GM15510 (cell line): ENCODE measurements around the gene C20orf202.

Source experiments
- POLR2A ChIP-seq: IDR thresholded peaks from 3 replicates; pipeline ENCODE4 v1.6.1; 2011; ENCODE audit warnings: borderline replicate concordance; ENCODE audit not compliant: insufficient read length; ENCODE audit errors: extremely low read depth

The C20orf202 gene

DNA sequence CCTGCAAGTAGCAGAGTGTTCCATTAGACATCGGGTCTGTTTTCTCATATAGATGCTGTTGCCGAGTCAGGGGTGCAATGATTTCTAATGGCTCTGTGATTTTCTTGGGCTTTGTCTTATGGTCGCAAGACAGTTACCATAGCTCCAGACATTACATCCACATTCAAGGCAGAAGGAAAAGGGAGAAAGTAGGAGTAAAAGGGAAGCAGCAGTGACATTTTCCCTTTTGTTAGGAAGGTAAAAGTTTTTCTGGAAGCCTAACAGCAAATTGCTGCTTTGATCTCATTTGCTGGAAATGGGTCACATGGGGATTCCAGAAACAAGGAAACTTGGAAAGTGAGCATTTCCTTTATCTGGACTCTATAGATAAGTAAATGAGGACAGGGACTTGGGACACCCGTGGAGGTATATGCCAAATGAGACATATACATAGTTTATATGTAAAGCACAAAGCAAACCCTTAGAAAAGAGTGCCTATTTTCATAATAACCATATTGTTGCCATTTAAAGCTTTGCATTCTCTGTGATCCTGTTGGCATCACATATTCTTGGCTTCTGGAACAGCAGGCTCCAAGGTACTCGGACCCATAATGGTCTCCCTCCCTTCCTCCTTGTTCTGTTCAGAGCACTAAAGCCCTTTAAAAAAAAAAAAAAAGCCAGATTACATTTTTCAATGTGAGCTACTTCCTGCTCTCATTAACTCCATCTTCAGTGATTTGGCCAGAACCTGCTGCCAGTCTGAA is at the start of gene C20orf202:
Gene C20orf202, plus strand, starts transcription at position 693 of the 743 bp plus-strand sequence. CDS start 132 bp downstream, outside the sequence.
- TF ChIP-seq POLR2A = no peak

DNA sequence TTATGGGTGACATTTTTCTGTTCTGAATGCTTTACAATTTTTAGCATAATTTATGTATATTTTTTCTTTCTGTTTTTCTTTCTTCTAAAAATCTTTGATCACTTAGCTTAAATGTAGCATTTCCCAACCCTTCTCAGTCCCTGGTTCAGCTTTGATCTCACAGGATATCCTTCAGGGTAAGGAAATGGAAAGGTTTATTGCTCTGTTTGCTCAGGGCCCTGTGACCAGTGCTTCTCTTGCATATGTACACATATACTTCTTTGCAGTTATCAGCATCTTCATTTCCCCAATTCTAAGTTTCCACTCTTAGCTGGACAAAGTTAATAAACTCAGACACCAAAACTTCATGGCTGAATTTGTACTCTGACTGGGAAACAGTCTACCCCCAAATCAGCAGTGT is 49.0 kb upstream of the C20orf202 start:
- no peak for TF ChIP-seq POLR2A

DNA sequence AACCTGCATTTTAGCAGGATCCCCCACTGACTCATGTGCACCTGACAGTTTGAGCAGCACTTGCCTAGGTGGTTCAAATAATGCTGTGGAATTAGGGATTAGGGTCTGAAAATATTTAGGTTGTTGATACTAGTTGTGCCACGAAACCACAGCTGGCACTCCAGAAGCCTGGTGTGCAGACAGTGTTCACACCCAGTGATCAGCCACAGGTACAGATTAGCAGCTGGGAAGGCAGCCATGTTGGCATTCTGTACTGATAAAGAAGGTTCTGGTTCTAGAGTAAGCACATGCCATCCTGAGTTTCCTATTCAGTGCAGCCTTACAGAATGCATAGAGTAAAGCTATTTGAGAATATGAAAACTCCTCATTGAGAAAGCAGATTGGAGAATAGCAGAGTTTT is 48.6 kb upstream of the C20orf202 start:
- TF ChIP-seq POLR2A = no peak

DNA sequence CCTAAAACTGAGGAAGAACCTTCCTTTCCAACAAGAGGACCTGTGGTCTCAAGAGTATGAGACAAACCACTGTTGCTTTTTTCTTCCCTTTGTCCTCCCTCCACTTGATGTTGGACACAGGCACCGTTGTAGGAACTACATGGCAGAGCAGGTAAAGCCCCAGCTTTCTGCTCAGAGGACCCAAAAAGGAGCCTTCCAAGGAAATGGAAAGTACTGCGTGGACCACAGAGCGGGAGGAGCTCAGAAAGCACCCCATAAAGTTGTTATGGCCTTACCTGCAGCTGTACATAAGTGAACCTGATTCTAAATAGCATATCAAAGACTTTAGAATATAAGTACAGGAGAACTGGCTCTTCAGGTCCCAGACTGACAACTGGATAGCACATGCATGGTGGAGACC is 47.9 kb upstream of the C20orf202 start:
- no peak for TF ChIP-seq POLR2A

DNA sequence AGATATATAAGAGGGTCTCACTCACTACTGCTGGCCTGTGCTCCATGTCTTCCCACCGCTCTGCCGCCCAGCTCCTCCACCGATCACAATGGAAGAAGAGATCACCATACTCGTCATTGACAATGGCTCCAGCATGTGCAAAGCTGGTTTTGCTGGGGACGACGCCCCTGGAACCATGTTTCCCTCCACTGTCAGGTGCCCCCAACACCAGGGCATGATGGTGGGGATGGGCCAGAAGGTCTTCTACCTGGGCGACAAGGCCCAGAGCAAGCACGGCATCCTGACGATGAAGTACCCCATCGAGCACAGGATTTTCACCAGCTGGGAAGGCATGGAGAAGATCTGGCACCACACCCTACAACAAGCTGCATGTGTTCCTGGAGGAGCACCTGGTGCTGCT is 42.8 kb upstream of the C20orf202 start:
- no peak for TF ChIP-seq POLR2A

DNA sequence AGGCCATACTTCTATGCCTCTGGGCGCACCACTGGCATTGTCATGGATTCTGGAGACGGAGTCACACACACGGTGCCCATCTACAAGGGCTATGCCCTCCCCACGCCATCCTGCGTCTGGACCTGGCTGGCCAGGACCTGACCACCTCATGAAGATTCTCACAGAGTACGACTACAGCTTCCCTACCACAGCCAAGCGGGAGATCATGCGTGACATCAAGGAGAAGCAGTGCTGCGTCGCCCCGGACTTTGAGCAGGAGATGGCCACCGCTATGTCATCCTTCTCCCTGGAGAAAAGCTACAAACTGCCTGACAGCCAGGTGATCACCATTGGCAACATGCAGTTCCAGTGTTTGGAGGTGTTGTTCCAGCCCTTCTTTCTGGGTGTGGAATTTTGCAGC is 42.3 kb upstream of the C20orf202 start:
- TF ChIP-seq POLR2A = no peak

DNA sequence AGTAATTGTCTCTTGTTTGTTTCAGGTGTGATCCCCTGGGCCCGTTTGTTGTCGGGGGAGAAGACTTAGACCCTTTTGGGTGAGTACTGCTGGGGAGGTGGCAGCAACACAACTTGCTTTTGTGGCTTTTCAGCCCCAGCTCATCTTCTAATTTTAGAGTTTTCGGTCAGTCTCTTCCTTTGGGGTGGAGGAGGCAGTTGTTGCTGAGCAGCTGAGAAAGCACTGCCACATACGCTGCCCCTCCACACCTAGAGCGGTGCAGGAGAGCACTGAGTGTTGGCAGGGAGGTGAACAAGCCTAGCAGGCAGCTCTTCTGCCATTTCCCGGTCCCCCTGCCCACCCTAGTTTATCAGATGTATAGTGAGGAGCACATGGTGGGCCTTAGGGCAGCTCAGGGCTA is 40.1 kb upstream of the C20orf202 start:
- no peak for TF ChIP-seq POLR2A

DNA sequence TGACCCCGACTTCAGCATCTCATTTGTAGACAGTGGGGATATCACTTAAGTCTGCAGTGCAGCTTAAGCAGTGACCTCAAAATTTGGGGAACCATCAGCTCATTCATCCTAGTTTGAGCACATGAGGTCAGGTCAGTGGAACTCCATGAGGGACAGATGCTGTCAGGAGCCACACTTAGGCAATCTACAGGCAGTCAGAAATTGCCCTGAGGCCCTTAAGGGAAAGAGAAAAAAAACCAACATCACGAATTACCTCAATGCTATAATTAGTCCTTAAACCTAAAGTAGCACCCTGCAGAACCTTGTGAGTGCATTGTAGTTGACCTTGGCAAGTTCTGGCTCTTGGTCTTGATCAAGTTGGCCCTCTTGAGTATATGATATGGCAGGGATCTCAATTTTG is 39.6 kb upstream of the C20orf202 start:
- no peak for TF ChIP-seq POLR2A

DNA sequence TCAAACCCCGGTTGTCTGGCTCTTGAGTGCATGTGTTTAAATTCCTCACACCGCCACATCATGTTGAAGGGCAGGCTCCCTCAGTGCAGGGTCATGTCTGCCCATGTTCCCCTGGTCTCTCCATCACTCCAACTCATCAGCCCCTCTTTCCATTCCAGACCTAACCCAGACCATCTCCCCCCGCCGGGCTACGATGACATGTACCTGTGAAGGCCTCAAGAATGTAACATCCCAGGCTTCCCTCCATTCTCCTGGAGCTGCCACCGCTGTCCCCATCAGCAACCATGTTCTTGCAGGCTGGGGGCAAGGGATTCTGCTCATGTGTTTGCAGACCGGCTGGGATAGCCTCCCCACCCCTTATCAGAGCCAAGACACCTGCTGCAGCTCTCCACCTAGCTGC is 38.4 kb upstream of the C20orf202 start:
- no peak for TF ChIP-seq POLR2A

DNA sequence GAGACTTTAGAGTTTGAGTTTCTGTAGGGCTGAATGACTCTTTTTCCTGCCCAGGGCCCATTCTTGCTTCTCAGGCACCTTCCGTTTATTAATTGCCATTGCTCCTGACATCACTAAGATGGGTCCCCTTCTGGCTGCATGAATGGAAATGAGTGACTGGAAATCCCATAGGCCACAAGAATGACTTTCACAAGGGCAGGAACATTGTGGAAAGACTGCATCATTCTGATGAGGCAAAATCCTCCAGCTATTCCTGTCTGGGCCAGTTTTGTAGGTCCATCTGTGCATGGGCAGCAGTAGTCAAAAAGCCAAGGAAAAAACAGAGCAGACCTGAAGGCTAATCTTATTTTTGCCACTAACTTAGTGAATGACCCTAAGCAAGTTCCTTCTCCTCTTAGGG is 37.7 kb upstream of the C20orf202 start:
- TF ChIP-seq POLR2A = no peak

DNA sequence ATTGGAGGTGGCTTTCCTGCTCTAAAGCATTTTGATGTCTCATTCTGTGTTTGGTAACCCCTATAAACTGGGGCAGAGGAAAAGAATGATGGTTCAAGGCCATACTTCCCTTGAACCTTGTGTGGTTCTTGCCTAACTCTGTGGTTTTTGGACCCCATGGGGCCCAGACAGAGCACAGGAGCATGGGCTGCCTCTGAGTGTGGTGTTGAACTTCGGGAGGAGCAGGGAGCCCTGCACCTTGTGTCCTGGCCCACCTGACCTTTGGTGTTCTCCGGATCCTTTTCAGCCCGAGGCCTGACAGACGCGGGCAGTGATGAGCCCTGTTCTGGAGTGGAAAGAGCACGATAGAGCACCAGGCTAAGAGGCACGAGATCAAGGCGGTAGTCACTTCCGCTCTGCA is 37.3 kb upstream of the C20orf202 start:
- no peak for TF ChIP-seq POLR2A

DNA sequence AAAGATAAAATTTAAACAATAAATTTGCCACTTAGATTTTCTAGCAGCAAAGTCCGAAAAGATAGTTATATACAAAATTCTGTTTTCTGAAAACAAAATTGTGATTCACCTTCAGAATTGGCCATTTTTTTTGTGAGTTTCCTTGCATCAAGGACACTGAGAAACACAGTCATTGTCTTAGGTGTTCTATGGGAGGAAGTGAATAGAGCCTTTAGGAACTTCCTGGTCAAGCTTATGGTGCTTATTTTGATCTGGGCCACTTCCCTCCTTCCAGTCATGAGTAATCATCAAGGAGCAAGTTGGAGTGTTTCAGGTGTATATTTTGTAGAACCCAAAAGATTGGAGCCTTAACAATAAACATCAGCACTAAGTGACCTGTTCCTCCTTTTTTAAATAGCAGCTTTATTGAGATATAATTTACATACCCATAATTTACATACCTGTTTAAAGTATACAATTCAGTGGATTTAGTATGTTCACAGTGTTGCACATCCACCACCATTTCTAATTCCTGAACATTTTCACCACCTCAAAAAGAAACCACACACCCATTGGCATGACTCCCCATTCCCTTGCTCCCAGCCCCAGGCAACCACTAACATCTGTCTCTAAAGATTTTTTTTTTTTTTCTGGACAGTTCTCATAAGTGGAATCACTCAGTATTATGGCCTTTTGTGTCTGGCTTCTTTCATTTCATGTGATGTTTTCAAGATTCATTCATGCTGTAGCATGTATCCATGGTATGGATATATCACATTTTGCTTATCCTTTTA is 36.1 kb upstream of the C20orf202 start:
- TF ChIP-seq POLR2A = no peak

DNA sequence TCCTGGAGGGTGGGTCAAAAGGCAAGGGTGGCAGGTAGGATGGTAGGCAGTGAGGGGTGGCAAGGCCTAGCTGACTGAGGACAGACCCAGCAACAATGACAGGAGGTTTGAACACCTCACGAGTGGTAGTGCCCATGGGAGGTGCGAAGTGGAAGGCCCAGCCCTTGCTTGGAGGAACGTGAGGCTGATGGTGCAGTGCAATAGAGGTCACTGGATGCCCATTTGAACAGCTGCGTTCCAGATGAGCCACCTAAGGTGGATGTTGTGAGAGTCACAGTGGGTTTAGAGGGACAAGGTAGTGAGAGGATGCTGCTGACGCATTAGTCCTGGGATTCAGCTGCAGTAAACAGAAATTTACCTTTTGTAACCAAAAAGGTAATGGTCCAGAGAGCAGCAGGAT is 34.0 kb upstream of the C20orf202 start:
- TF ChIP-seq POLR2A = no peak

DNA sequence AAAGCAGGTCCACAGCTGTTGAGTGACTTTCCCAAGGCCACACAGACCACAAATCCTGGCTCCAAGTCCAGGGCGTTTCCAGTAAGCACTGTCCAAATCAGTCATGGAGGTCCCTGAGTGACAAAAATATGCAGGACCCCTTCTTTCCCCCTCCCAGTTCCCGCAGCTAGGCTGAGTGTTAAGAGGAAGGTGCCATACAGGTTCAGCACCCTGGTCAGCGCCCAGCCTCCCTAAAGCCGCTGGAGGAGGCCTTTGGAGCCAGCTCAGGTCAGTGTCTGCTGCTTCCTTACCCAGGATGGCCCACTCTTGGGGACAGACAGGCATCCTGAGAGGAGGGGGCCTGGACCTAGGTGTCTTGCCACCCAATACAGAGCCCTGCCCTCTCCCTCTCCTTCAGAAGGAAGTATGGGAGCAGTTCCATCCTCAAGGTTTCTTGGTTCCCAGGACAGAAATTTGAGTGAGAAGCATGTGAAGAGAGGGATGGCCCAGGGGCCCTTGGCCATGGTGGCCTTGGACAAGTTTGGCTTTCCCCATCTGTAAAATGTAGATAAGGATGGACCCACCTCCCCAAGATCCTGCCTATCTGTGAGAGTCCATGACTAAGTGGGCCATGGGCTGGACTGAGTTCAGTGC is 31.7 kb upstream of the C20orf202 start:
- no peak for TF ChIP-seq POLR2A

DNA sequence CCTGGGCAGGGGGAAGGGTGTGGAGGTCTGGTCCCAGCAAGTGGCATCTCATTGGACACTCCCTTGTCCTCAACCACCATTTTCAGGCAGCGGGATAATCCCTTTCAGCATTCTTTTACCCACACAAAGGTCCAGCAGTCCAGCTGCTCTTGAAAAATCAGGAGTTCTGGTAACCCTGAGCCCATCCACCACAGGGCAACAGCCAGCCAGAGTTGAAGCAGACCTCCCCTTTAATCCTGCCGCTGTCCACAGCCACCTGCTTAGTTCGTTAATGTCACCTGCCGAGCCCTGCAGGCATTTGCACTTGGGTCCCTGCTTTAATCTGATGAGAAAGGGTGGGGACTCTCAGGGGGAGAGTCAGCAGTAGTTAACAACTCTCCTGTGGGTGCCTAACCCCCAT is 29.6 kb upstream of the C20orf202 start:
- no peak for TF ChIP-seq POLR2A

DNA sequence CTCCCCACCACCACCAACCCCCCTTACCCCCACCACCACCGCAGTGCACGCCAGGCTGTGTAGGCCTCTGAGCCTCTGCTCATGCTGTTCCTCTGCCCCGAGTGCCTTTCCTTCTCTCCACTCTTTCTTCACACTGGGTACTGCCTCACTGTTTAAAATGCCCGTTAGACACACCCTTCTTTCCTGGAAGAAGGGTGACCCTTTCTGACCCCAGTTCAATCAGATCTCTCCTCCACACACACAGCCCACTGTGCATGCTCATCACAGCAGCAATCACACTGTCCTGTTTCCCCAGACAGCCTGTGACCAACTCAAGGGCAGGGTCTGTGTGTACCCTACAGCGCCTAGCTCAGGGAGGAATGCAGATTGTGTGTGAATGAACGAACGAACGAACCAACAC is 28.5 kb upstream of the C20orf202 start:
- TF ChIP-seq POLR2A = no peak

DNA sequence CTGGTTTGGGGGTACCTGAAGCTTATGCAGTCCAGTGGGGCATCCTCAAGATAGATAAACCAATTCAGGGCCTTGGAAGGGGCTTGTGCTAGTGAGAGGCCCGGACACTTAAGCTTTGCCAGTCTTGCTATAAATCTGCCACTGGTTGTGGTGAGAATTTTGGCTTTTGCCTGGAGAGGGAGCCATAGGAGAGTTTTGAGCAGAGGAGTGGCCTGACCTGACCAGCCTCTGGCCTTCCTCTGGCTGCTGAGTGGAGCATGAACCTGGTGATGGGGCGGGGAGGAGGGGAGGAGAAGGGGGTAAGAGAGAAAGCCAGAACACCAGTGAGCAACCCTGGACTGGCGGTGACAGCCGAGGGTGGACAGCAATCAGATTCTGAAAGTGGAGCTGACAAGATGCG is 25.6 kb upstream of the C20orf202 start:
- no peak for TF ChIP-seq POLR2A

DNA sequence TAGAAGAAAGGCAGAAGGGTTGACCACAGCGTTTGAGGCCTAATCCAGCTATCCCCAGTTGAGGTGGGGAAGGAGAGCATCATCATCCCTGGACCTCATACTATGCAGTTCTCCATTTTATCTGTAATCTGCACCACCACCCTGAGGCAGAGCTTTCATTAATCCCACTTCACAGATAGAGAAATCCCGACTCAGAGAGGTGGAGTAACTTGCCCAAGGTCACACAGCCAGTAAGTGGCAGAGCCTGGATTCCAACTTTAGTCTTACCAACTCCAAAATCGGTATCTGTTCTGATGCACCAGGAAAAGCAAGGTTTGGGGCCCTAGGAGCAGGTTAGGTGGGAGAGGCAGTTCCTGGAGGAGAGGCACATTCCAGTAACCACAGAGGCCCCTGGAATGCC is 25.2 kb upstream of the C20orf202 start:
- no peak for TF ChIP-seq POLR2A
